Right lobe of liver (tissue), 6 donors: ENCODE data around the gene PIAS3. TPM values are rescaled to one million over a fixed set of nuclear protein-coding genes. Genes with fewer than 3 reads are reported as not detected.

ENCODE experiments used
- ATAC-seq, 4 donors: fragments of 200-7000 bp; cut with Tn5 transposase; one replicate each; pipeline ENCODE4 v1.9.1; 2020; ENCODE audit warnings: mild to moderate bottlenecking in 4 of 4, moderate library complexity in 4 of 4
- DNase-seq, 3 donors: peaks; one replicate each; pipeline ENCODE4 v3.0.0-alpha.2; 2020
- H3K27ac ChIP-seq, 3 donors: fragments of 200-600 bp; one replicate each; pipeline ENCODE4 v1.8.0; 2022
- H3K27me3 ChIP-seq, 2 donors: fragments of 200-600 bp; one replicate each; pipeline ENCODE4 v1.8.0; 2022
- H3K36me3 ChIP-seq, 4 donors: fragments of 200-600 bp; sonication (generic) in 1 of 4; one replicate each; pipeline versions ENCODE4 v1.5.1 to v1.8.0; 2017 to 2022; ENCODE audit warnings: control low read depth in 1 of 4
- H3K4me1 ChIP-seq, 4 donors: fragments of 200-600 bp; sonication (generic) in 1 of 4; one replicate each; pipeline versions ENCODE4 v1.5.1 to v1.8.0; 2017 to 2022; ENCODE audit warnings: control low read depth in 1 of 4
- H3K4me3 ChIP-seq, 3 donors: fragments of 200-600 bp; one replicate each; pipeline ENCODE4 v1.8.0; 2022
- H3K9me3 ChIP-seq, 4 donors: fragments of 200-600 bp; sonication (generic) in 1 of 4; one replicate each; pipeline versions ENCODE4 v1.5.1 to v1.8.0; 2017 to 2022; ENCODE audit warnings: control low read depth in 1 of 4
- POLR2A ChIP-seq: fragments of 450-650 bp; IDR thresholded peaks from one replicate; pipeline ENCODE4 v1.6.1; 2017; ENCODE audit warnings: antibody characterized with exemption, mild to moderate bottlenecking
- WGBS: methylation state at CpG from one replicate; pipeline ENCODE4 v1.1.6; 2018; ENCODE audit warnings: low coverage, low lambda C conversion rate; ENCODE audit not compliant: insufficient coverage; ENCODE audit errors: missing lambda C conversion rate; 5-methylcytosine and 5-hydroxymethylcytosine counted together
- intact Hi-C, 2 donors: fragments of 100-400 bp; cut with DNase I; formaldehyde crosslinking; loops; one replicate each; pipeline versions ENCODE4 v1.11.2 to v1.14.1; 2022
- total RNA-seq, 6 experiments: library from RNA; depleted of rRNA in 2 of 6; stranded (reverse); fragments of >200 nt in 2 of 6; fragmentation: NEBNext Ultra II Directional in 3 of 6; extraction: Animal tissue kit (Norgen Biotek cat#: 25700) in 3 of 6; gene quantifications; one replicate each; pipeline versions ENCODE4 v1.1.0 to v1.2.4, GENCODE V29; 2016 to 2023
- TF ChIP-seq, protein P1 (sequence below), 4 donors: fragments of 200-600 bp in 3 of 4; fragments of 450-650 bp in 1 of 4; IDR thresholded peaks; one replicate each; pipeline versions ENCODE4 v1.5.1 to v1.8.0; 2016 to 2022; ENCODE audit warnings: antibody characterized with exemption in 4 of 4, mild to moderate bottlenecking in 2 of 4
- donor health status: DM: no; HTN: yes; CAD: no.
- donor health status: DM: no; HTN: no; CAD: no.
- donor health status: DM: no; HTN: no; CAD: no.
- donor health status: DM: no; HTN: yes; CAD: no.
- donor health status: DM: no; HTN: yes; CAD: no.

Gene PIAS3
- total RNA-seq, 6 experiments from 2014 or later = 5.5 to 8.9 (median 6.7) TPM

DNA sequence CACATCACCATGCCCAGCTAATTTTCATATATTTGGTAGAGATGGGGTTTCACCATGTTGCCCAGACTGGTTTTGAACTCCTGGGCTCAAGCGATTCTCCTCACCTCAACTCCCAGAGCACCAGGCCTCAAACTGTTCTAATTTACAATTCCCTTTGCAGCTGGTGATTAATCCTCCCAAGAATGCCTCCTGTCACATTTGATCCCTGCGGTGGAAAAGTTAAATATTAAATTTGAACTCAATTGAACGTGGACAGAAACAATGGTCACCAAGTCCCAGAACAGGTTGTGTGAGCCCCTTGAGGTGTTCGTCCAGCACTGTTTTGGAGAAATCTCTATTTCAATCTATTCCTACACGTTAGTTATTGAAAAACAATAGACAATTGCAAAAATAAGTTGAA lies 28.8 kb upstream of the PIAS3 start:
- Histone ChIP-seq H3K27ac (no peak overlapping the region), H3K27me3 (no peaks in the 10 kb centered on the region), H3K9me3 (no peaks in the 10 kb centered on the region), H3K4me3 (no peak overlapping the region), H3K4me1 (peaks cover 0 to 15% (median 3%) of the 10 kb centered on the region in 4 donors), H3K36me3 (no peaks in the 10 kb centered on the region)
- ATAC-seq (no peak), DNase-seq (no peak)
- WGBS = 59% methylated on average over 5 of the region's 5 CpGs
- intact Hi-C loops = no loop called here
- TF ChIP-seq POLR2A = no peak
- TF ChIP-seq, protein P1, sequence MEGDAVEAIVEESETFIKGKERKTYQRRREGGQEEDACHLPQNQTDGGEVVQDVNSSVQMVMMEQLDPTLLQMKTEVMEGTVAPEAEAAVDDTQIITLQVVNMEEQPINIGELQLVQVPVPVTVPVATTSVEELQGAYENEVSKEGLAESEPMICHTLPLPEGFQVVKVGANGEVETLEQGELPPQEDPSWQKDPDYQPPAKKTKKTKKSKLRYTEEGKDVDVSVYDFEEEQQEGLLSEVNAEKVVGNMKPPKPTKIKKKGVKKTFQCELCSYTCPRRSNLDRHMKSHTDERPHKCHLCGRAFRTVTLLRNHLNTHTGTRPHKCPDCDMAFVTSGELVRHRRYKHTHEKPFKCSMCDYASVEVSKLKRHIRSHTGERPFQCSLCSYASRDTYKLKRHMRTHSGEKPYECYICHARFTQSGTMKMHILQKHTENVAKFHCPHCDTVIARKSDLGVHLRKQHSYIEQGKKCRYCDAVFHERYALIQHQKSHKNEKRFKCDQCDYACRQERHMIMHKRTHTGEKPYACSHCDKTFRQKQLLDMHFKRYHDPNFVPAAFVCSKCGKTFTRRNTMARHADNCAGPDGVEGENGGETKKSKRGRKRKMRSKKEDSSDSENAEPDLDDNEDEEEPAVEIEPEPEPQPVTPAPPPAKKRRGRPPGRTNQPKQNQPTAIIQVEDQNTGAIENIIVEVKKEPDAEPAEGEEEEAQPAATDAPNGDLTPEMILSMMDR (IDR thresholded peaks at IDR 0.05) = no peak

DNA sequence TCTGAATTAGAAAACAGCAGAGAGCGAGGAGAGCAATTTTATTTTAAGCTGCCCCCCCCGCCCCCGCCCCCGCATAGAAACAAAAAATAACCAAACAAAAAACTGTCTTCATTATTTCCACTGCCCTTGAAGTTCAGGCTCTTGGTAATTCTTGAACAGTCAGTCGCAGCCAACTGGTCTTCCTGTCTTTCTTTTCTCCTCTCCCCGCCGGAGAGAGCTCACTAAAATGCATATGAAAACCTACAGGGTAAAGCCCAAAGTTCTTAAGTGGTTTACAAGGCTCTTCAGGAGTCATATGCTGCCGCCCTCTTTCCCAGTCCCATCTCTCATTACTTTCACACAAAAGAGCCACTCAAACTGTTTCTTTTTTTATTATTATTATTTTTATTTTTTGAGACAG lies 27.9 kb upstream of the PIAS3 start:
- H3K27me3 ChIP-seq = no peaks in the 10 kb centered on the region
- intact Hi-C loops = no loop called here
- WGBS = 77% methylated on average over 8 of the region's 8 CpGs
- peaks cover 0 to 9% (median 0%) of the 10 kb centered on the region in 4 donors for H3K4me1 ChIP-seq
- DNase-seq = no peak
- H3K9me3 ChIP-seq = no peaks in the 10 kb centered on the region
- no peak for TF ChIP-seq POLR2A
- TF ChIP-seq, protein P1 (IDR thresholded peaks at IDR 0.05) = no peak
- no peak overlapping the region for H3K4me3 ChIP-seq
- H3K27ac ChIP-seq = no peak overlapping the region
- H3K36me3 ChIP-seq = no peaks in the 10 kb centered on the region
- no peak for ATAC-seq

DNA sequence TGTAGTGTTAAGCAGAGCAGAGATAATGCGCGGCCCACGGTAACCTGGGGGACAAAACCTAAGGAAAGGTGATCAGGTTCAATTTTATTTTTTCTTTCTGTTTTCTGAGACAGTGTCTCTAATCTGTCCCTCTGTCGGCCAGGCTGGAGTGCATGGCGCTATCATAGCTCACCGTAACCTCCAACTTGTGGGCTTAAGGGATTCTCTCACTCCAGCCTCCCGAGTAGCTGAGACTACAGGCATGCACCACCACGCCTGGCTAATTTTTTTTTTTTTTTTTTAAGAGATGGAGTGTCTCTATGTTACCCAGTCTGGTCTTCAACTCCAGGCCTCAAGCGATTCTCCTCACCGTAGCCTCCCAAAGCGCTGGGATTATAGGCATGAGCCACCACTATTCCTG lies 27.5 kb upstream of the PIAS3 start:
- peak in 3 of 4 donors; percentile 2 to 4 (median 4) for ATAC-seq
- 44% methylated on average over 9 of the region's 11 CpGs for WGBS

DNA sequence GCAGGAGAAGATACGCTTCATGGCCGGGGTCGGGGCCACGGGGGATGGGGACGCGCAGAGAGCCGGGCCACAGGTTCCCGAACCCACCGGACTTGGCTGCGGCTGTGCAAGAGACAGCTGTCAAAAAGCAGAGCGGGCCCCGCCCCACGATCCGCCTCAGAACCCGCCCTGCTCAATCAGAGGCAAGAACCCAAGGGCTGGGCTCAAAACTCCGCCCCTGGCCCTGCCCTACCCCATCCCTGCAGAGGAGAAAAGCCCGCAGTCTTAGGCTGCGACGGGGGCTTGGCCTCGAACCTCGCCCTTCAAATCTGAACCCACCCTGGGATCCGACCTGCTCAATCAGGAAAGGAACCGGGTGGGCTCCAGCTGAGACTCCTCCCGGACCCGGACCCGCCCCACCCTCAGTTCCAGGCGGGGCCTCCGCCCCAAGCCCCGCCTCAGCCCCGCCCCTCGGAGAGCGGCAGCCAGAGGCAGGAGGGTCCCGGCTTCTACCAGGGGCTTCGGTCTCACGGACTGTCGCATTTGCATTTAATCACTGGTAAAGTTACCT lies 26.9 kb upstream of the PIAS3 start, which contains the start of gene ANKRD35:
Gene ANKRD35, minus strand, starts transcription at position 129 of the 550 bp plus-strand sequence. Its CDS starts 108 bp downstream, at position 21.
- H3K27ac ChIP-seq = no peak within 1 kb of the TSS
- WGBS = 1% methylated on average over 10 of the region's 36 CpGs
- H3K9me3 ChIP-seq = no peaks in the 10 kb centered on the region
- no peaks in the 10 kb centered on the region for H3K36me3 ChIP-seq
- no peak for TF ChIP-seq POLR2A
- TF ChIP-seq, protein P1 (IDR thresholded peaks at IDR 0.05) = no peak
- H3K4me3 ChIP-seq = peak within 1 kb of the TSS; percentile 63 to 66 (median 63)
- ATAC-seq (peak; percentile 94 to 97 (median 96)), DNase-seq (peak; percentile 86 to 87 (median 87))
- intact Hi-C loops = no loop called here
- H3K4me1 ChIP-seq = peaks cover 0 to 9% (median 0%) of the 10 kb centered on the region in 4 donors
- no peaks in the 10 kb centered on the region for H3K27me3 ChIP-seq

More for the DNA sequence above, 27.5 kb upstream of the PIAS3 start:
- intact Hi-C loops = no loop called here
- Histone ChIP-seq H3K27ac (no peak overlapping the region), H3K4me3 (peak overlapping the region; percentile 63 to 66 (median 63)), H3K9me3 (no peaks in the 10 kb centered on the region), H3K27me3 (no peaks in the 10 kb centered on the region), H3K36me3 (no peaks in the 10 kb centered on the region), H3K4me1 (peaks cover 0 to 9% (median 0%) of the 10 kb centered on the region in 4 donors)
- no peak for DNase-seq
- TF ChIP-seq POLR2A = no peak
- TF ChIP-seq, protein P1 (IDR thresholded peaks at IDR 0.05) = peak in 1 of 4 donors; percentile 4
